ENCODE measurements around the gene P4HTM. TPM values are rescaled to one million over a fixed set of nuclear protein-coding genes. Genes with fewer than 3 reads are reported as not detected.

The P4HTM gene
- total and polyA plus RNA-seq, 2 of the 8 experiments (the other 6 are each of a cell fraction or from before 2014, with no cell fraction given): 19.1 to 25.4 TPM

- Histone ChIP-seq H4K5ac (ENCODE audit: insufficient read length, low read depth, low read length) (peak within 1 kb of the TSS; percentile 71), H2AFZ (ENCODE audit: low read length) (no peak within 1 kb of the TSS), H3K18ac (ENCODE audit: extremely low read depth, low read length) (peak within 1 kb of the TSS; percentile 68; the same call in 1 of the 2 replicates), H2BK15ac (ENCODE audit: low read length) (no peak within 1 kb of the TSS), H3K14ac (ENCODE audit: insufficient read length) (no peak within 1 kb of the TSS), H4K91ac (replicated peaks; ENCODE audit: insufficient read length, low read length) (peak within 1 kb of the TSS; percentile 77), H3K23me2 (ENCODE audit: low read depth, low read length) (peaks cover 7% of the 10 kb centered on the region), H2BK20ac (ENCODE audit: low read length) (no peak within 1 kb of the TSS), H2AK5ac (ENCODE audit: low read depth, low read length) (no peak within 1 kb of the TSS; the same call in 1 of the 2 replicates), H3K4me2 (ENCODE audit: insufficient read depth in 1 of 2, low read depth in 2 of 2, low read length in 2 of 2) (peak within 1 kb of the TSS; percentile 88 to 98), H3K9ac (replicated peaks in 1 of 4; ENCODE audit: extremely low read depth in 1 of 4, low read depth in 3 of 4, low read length in 3 of 4) (peak within 1 kb of the TSS; percentile 75 to 83 (median 82)), H2BK5ac (ENCODE audit: low read depth, low read length) (peak within 1 kb of the TSS; percentile 50; the same call in 1 of the 2 replicates), H4K8ac (ENCODE audit: extremely low read depth, insufficient read depth, low read length) (peak within 1 kb of the TSS; percentile 96), H3K36me3 (ENCODE audit: control insufficient read depth in 2 of 4, insufficient read depth in 4 of 4, low read length in 3 of 4) (peaks cover 50 to 68% (median 64%) of the 10 kb centered on the region in 4 experiments), H3K79me1 (ENCODE audit: low read depth, low read length) (peaks cover 8% of the 10 kb centered on the region), H3K4me3 (ENCODE audit: extremely low read depth in 1 of 4, insufficient read depth in 2 of 4, low read depth in 3 of 4, low read length in 4 of 4) (peak within 1 kb of the TSS; percentile 50 to 81 (median 76)), H3K9me3 (ENCODE audit: insufficient read depth in 2 of 2, low read depth in 1 of 2, low read length in 1 of 2) (no peaks in the 10 kb centered on the region), H3K23ac (ENCODE audit: insufficient read length) (no peak within 1 kb of the TSS), H3K27me3 (replicated peaks in 1 of 4; ENCODE audit: control insufficient read depth in 3 of 4, extremely low read depth in 1 of 4, insufficient read depth in 3 of 4, low read length in 3 of 4) (no peaks in the 10 kb centered on the region; a peak in 1 of 7 replicates), H3K27ac (ENCODE audit: low read depth, low read length) (peak within 1 kb of the TSS; percentile 82), H2BK12ac (ENCODE audit: low read depth, low read length) (no peak within 1 kb of the TSS), H4K20me1 (replicated peaks in 1 of 2; ENCODE audit: control insufficient read depth in 1 of 2, insufficient read depth in 2 of 2, low read length in 2 of 2) (peaks cover 10 to 21% of the 10 kb centered on the region in 2 experiments), H3K56ac (replicated peaks; ENCODE audit: insufficient read length, low read depth, low read length) (peak within 1 kb of the TSS; percentile 75), H3K4me1 (replicated peaks in 1 of 4; ENCODE audit: control insufficient read depth in 3 of 4, insufficient read depth in 4 of 4, low read length in 3 of 4) (peaks cover 0 to 8% (median 6%) of the 10 kb centered on the region in 4 experiments; a peak in 5 of 7 replicates), H3K79me2 (ENCODE audit: control insufficient read depth in 1 of 2, insufficient read depth in 2 of 2, low read length in 2 of 2) (peaks cover 4 to 15% of the 10 kb centered on the region in 2 experiments; a peak in 3 of 4 replicates), H2BK120ac (replicated peaks; ENCODE audit: low read depth, low read length) (no peak within 1 kb of the TSS), H3K4ac (replicated peaks; ENCODE audit: insufficient read length, low read depth, low read length) (peak within 1 kb of the TSS; percentile 94)
- ChIA-PET POLR2A (ENCODE audit: partially characterized antibody) (interaction anchor here (0.6 to 33.9 kb wide), 33 partner anchors 12 to 450 kb away, joined by 3 to 1518 read pairs (median 4); partner anchors contain the start of genes ARIH2, CELSR3, DALRD3 and IP6K2), CTCF (ENCODE audit: partially characterized antibody) (interaction anchor here (1.3 kb wide), 1 partner anchor 15 kb away, joined by 5 read pairs; no protein-coding TSS in a partner anchor)
- no peak for FAIRE-seq
- DNase-seq (ENCODE audit: low read depth in 1 of 2, low spot score in 2 of 2): peak; percentile 79 to 97
- WGBS, 2 experiments (ENCODE audit: extremely low coverage in 1 of 2, insufficient coverage in 1 of 2, insufficient read length in 1 of 2, insufficient replicate concordance in 2 of 2, low coverage in 1 of 2, low lambda C conversion rate in 2 of 2, missing lambda C conversion rate in 1 of 2): 10% methylated on average over 55 of the region's 55 CpGs; no CpG with 5 or more reads in 1 of the 2 experiments
- TF ChIP-seq ATF3 (IDR thresholded peaks at IDR 0.05; ENCODE audit: insufficient read depth, low read depth, low read length): peak; percentile 81
- TF ChIP-seq TAF7 (optimal IDR thresholded peaks at IDR 0.05; ENCODE audit: borderline replicate concordance, low read depth, low read length): peak; percentile 89
- TF ChIP-seq SIRT6 (IDR thresholded peaks at IDR 0.05; ENCODE audit: low read length): no peak
- TF ChIP-seq EGR1 (IDR thresholded peaks at IDR 0.05; ENCODE audit: borderline replicate concordance, low read depth, low read length): peak; percentile 92
- peak; percentile 95 for TF ChIP-seq TBP (IDR thresholded peaks at IDR 0.05; ENCODE audit: low read depth, low read length)
- TF ChIP-seq BRCA1 (IDR thresholded peaks at IDR 0.05; ENCODE audit: low read depth, low read length): no peak
- TF ChIP-seq ASH2L (IDR thresholded peaks at IDR 0.05; ENCODE audit: low read length): peak; percentile 60
- TF ChIP-seq POU5F1 (IDR thresholded peaks at IDR 0.05; ENCODE audit: low read depth, low read length): no peak
- no peak; a peak in 1 of 3 replicates for TF ChIP-seq EP300 (IDR thresholded peaks at IDR 0.05; ENCODE audit: borderline replicate concordance in 1 of 2, low read depth in 2 of 2, low read length in 2 of 2)
- no peak; the same call in 1 of the 2 replicates for TF ChIP-seq BACH1 (IDR thresholded peaks at IDR 0.05; ENCODE audit: low read length)
- no peak for TF ChIP-seq CHD1 (IDR thresholded peaks at IDR 0.05; ENCODE audit: low read depth, low read length)
Measured at GRCh38 chr3:49028673-49029562, 38.9 kb downstream of the P4HTM start, which contains the start of gene IMPDH2. Gene IMPDH2 (minus strand): TSS chr3:49029398. CDS start chr3:49029350, 48 bp downstream.

All from H1 (cell line).